Epithelial cell of proximal tubule (primary cell): ENCODE results near the gene GNAS. TPM values are rescaled to one million over a fixed set of nuclear protein-coding genes. Genes with fewer than 3 reads are reported as not detected.

ENCODE experiments used
- DNase-seq: peaks from one replicate; pipeline ENCODE4 v3.0.0-alpha.2; 2011; ENCODE audit warnings: low read depth
- H3K4me3 ChIP-seq: 2 replicates; pipeline ENCODE4 v1.5.1; 2011; ENCODE audit warnings: low read depth, mild to moderate bottlenecking, low read length
- total RNA-seq: library from RNA; depleted of rRNA; stranded (reverse); fragments of >200 nt; gene quantifications from 2 replicates; pipeline ENCODE4 v1.2.3, GENCODE V29; 2015
- TF ChIP-seq, protein P1 (sequence below): conservative IDR thresholded peaks from 2 replicates; pipeline ENCODE4 v1.5.1; 2012; ENCODE audit warnings: low read depth, mild to moderate bottlenecking, low read length

GNAS gene
- total RNA-seq, 1 donor from 2014 or later = 828 TPM

DNA sequence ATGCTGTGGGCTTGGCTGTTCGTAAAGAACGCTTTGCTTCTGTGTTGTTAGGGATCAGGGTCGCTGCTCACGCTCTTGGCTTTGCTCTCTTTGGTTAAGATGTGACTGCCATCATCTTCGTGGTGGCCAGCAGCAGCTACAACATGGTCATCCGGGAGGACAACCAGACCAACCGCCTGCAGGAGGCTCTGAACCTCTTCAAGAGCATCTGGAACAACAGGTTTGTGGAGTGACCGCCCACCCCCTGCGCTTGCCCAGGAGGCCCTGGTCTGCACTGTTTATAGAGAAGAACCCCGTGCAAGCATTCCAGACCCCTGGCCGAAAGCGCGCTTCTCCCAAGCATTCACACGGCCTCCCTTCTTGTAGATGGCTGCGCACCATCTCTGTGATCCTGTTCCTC, 57.1 kb downstream of the GNAS start:
- no peak for DNase-seq
- TF ChIP-seq, protein P1, sequence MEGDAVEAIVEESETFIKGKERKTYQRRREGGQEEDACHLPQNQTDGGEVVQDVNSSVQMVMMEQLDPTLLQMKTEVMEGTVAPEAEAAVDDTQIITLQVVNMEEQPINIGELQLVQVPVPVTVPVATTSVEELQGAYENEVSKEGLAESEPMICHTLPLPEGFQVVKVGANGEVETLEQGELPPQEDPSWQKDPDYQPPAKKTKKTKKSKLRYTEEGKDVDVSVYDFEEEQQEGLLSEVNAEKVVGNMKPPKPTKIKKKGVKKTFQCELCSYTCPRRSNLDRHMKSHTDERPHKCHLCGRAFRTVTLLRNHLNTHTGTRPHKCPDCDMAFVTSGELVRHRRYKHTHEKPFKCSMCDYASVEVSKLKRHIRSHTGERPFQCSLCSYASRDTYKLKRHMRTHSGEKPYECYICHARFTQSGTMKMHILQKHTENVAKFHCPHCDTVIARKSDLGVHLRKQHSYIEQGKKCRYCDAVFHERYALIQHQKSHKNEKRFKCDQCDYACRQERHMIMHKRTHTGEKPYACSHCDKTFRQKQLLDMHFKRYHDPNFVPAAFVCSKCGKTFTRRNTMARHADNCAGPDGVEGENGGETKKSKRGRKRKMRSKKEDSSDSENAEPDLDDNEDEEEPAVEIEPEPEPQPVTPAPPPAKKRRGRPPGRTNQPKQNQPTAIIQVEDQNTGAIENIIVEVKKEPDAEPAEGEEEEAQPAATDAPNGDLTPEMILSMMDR = no peak
- no peak overlapping the region for H3K4me3 ChIP-seq

DNA sequence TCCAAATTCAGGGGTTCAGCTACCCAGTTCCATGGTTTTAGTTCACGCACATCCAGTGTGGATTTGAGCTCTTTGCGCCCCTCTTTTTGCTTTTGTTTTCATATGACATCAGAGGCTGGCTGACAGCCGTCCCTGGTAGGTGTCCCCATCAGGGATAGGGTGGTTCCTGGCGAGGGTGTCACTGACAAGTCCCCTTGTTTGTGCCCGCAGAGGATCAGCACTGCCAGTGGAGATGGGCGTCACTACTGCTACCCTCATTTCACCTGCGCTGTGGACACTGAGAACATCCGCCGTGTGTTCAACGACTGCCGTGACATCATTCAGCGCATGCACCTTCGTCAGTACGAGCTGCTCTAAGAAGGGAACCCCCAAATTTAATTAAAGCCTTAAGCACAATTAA, 58.0 kb downstream of the GNAS start:
- DNase-seq = no peak
- no peak overlapping the region for H3K4me3 ChIP-seq
- TF ChIP-seq, protein P1 = no peak

DNA sequence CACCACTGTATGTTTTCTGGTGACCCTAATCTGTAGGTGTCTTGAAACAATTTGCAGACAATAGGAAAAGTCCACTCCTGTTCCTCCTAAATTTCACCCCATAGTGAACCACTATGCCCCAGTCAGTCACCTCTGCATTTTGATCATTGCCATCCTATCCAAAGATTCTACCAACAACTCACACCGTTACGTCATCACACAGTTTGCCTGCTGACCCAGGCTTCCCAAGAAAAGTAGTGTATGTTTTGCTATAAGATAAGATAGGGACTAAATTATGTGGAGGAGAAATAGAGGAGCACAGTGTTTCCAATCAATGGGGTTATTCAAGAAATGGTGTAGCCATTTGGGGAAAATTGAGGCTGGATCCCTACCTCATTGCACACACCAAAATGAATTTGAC, 58.8 kb downstream of the GNAS start:
- no peak for DNase-seq
- H3K4me3 ChIP-seq = no peak overlapping the region
- TF ChIP-seq, protein P1 = no peak

DNA sequence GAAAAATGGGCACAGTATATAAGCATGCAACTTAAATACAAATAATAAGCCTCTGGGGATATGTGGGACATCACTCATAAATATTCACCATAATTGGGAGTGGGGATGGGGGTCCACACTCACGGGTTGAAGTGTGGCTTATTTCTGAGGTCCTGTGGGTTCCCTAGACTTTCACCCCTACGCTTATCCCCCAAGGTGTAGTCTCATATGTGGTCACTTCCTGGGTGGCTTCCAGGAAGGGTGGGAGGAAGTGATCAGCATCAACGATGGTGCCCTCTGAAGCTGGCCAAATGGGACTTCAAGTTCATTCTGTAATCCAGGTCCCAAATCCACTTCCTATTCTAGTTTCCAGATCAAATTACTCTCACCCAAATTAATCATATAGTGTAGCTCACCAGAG, 59.5 kb downstream of the GNAS start:
- no peak for DNase-seq
- no peak overlapping the region for H3K4me3 ChIP-seq

DNA sequence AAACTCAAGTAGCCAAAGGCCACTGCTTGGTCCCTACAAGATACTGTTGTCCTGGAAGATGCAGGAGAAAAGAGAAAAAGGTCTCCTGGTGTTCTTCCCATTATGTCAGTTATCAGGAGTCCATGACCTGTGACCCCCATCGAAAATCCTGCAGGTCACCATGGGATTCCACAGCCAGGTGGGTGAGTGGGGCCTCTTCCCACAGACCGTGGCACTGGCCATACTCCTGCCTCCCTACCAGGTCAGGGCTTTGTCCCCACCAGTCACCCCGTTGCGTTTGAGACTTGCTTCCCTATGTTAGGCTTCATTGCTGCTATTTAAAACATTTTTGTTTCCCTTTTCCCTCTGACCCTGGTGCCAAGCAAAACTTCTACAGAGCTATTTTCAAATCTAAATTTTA, 60.6 kb downstream of the GNAS start:
- TF ChIP-seq, protein P1 = no peak
- no peak for DNase-seq
- no peak overlapping the region for H3K4me3 ChIP-seq

More for the DNA sequence above, 59.5 kb downstream of the GNAS start:
- TF ChIP-seq, protein P1 = no peak

DNA sequence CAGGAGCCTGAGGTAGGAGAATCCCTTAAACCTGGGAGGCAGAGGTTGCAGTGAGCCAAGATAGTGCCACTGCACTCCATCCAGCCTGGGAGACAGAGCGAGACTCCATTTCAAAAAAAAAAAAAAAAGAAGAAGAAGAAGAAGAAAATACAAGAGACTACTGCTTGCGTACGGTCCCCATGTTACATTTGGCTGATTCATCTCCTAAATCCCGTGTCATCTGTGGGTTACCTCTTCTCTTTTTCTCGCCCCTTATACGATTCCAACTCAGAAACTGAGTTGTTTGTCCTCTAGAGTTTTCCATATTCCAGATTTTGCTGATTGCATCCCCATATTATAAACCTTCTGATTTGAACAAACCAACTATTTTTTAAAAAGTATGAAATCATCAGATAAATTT, 66.1 kb downstream of the GNAS start:
- TF ChIP-seq, protein P1 = no peak
- no peak for DNase-seq
- no peak overlapping the region for H3K4me3 ChIP-seq

DNA sequence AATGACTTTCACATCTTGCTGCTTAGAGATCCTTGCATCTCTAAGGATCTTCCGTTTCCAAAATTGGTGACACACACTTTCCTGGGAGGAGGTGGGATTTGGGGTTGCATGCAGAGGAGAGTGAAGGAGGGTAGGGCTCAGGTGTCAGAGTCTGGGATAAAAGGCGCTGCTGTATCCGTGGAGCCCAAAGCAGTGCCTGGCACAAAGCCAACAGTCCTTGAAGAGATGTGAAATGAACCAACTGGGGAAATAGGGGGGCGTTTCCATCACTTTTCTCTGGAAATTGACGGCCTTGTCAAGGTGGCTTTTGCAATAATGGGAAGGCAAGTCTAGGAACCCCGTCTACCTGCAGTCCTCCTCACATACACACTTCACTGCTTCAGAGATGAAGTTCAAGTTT, 69.0 kb downstream of the GNAS start:
- TF ChIP-seq, protein P1 = no peak
- no peak for DNase-seq
- H3K4me3 ChIP-seq = no peak overlapping the region
